Activated CD4-positive, alpha-beta T cell treated with anti-CD3 and anti-CD28 coated beads, Interleukin-2, amount 50 U/mL, for 4 hours (primary cell): ENCODE results near the gene ZSCAN18.

Experiments
- DNase-seq, 2 experiments: peaks; one replicate each; pipeline ENCODE4 v3.0.0-alpha.2; 2020

Gene ZSCAN18

GRCh38 chr19:58042495-58043340, 55.3 kb downstream of the ZSCAN18 start:
- DNase-seq: no peak

- no peak for DNase-seq
Measured at GRCh38 chr19:58040751-58041525, 57.1 kb downstream of the ZSCAN18 start.

GRCh38 chr19:58038688-58039204, 59.3 kb downstream of the ZSCAN18 start:
- no peak for DNase-seq

DNA sequence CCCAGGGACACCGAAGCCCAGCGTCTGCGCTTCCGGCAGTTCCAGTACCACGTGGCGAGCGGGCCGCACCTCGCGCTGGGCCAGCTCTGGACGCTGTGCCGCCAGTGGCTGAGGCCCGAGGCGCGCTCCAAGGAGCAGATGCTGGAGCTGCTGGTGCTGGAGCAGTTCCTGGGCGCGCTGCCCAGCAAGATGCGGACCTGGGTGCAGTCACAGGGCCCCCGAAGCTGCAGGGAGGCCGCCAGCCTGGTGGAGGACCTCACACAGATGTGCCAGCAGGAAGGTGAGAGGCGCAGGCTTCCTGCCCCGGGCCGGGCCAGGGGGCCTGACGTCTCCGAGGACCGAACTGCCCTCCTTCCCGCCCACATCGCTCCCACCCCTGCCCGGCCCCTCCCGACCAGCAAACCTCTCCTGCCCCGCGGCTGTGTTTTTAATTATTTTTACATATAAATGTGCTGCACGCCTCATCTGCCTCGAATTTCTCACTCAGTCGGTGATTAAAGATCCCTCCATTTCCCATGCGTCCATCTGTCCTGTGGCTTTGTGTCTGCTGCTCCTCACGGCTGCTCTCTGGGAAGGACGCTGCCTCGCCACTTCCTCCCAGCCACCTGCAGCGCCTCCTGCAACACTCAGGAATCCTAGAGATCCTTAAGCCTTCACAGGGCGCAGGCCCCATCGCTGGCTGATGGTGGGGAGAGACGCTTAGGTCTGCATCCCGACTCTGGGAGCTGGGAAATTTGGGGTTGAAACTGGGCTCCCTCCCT, 59.9 kb downstream of the ZSCAN18 start:
- DNase-seq: no peak

DNA sequence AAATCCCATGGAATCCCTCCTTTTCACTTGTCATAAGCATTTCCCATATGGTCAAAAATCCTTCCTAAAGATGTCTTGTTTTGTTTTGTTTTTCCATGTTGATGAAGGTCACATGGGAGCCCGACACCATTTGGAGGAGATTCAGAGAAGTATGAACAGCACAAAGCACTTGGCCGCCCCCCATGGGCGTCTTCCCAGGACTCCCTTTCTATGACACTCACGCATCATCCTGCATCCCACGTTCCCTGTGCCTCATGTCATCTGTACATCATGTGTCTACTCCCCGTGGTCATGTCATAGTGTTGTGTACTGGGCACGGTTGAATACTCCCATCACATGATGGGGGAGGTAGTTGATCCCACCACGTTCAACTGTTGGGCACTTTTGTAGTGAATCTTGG, 62.2 kb downstream of the ZSCAN18 start:
- no peak for DNase-seq

DNA sequence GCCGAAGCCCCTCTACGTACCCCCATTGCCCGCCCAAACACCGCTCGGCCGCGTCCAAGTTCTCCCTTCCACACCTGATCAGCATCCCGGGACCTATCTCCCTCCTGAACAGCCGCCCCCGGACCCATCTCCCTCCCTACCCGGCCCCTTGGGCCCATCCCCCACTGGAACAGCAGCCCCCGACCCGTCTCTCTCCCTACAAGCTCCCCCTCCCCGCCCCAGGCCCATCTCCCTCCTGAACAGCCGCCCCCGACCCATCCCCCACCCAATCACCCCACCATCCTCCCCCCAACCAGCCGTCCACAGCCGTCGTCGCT, 63.6 kb downstream of the ZSCAN18 start:
- DNase-seq: no peak
